ENCODE data around the gene MRPL52.

Gene MRPL52

DNA sequence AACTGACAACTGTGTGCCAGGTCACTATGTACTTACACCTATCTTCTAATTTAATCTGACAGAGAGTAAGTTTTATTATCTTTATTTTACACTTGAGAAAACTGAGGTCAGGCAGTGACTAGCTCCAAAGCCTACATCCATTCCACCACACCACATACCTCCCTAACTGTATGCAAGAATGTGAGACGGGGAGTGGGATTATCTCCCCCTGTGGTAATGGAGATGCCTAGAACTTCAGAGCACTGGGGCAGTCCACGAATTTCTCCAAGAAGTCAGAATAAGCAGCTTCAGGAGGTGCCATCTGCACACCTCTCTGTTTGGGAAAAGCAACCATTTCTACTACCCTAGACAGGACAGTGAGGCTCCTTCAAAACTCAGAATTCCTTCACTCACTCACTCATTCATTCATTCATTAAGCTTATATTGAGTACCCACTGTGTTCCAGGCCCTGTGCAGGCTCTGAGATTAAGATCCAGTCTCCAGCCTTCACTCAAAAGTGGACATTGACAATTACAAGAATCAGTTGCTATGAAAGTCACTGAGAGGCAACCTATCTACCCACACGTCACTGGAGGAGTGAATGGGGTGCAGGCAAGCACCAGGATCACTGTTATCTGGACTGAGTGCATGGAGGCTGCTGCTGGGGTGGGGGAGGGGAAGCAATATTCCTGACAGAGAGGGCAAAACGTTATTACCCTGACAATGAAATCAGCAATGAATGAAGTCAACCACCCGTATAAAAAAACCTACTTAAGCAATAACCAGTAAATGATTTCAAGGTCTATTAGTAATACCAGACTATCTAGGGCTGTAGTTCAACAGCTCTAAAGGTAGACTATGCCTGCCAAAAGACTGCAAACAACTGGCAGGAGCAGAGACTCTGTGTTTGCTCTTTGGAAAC lies 32.4 kb upstream of the MRPL52 start:
- TF ChIP-seq, protein P1, sequence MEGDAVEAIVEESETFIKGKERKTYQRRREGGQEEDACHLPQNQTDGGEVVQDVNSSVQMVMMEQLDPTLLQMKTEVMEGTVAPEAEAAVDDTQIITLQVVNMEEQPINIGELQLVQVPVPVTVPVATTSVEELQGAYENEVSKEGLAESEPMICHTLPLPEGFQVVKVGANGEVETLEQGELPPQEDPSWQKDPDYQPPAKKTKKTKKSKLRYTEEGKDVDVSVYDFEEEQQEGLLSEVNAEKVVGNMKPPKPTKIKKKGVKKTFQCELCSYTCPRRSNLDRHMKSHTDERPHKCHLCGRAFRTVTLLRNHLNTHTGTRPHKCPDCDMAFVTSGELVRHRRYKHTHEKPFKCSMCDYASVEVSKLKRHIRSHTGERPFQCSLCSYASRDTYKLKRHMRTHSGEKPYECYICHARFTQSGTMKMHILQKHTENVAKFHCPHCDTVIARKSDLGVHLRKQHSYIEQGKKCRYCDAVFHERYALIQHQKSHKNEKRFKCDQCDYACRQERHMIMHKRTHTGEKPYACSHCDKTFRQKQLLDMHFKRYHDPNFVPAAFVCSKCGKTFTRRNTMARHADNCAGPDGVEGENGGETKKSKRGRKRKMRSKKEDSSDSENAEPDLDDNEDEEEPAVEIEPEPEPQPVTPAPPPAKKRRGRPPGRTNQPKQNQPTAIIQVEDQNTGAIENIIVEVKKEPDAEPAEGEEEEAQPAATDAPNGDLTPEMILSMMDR (IDR thresholded peaks at IDR 0.05; ENCODE audit: low read depth, low read length), result no peak
- Histone ChIP-seq H3K9me3 (ENCODE audit: severe bottlenecking) (no peaks in the 10 kb centered on the region), H3K36me3 (no peaks in the 10 kb centered on the region), H3K27me3 (ENCODE audit: insufficient read depth, low read depth, severe bottlenecking) (peaks cover 11% of the 10 kb centered on the region), H3K4me3 (ENCODE audit: low read depth, low read length) (no peak overlapping the region), H3K27ac (no peak overlapping the region)
- DNase-seq, result no peak

DNA sequence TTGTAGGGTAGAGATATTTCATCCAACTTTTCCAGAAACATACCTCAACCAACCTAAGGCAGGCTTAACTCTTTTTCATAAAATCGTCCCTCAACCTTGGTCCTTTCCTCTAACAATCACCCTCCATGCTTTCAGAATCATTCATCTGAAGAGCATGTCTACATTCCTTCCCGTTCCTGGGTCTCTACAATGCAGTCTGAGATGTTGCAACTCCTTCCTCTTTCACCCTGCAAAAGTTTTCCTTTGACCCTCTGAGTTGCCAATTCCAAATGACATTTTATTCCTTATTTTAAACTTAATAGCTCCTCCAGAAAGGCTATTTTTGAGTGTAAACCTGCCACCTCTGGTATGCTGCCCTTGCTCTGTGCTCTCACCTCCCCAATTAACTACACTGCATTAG lies 31.2 kb upstream of the MRPL52 start:
- DNase-seq, result no peak
- H3K4me3 ChIP-seq (ENCODE audit: low read depth, low read length), result no peak overlapping the region
- H3K9me3 ChIP-seq (ENCODE audit: severe bottlenecking), result no peaks in the 10 kb centered on the region
- H3K36me3 ChIP-seq, result no peaks in the 10 kb centered on the region
- TF ChIP-seq, protein P1 (IDR thresholded peaks at IDR 0.05; ENCODE audit: low read depth, low read length), result no peak
- H3K27me3 ChIP-seq (ENCODE audit: insufficient read depth, low read depth, severe bottlenecking), result peaks cover 11% of the 10 kb centered on the region
- H3K27ac ChIP-seq, result no peak overlapping the region

DNA sequence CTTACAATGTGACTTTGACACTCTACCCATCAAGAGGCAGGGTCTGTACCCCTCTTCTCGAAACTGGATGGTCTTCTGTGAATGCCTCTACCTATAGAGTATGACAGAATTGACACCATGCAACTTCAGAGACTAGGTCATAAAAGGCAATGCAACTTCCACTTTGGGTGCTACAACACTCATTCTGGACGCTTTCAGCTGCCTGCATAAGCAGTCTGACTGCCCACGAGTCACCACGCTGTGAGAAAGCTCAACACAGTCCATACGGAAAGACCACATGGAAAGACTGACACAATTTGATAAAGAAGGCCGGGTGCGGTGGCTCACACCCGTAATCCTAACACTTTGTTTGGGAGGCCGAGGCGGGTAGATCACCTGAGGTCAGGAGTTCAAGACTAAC lies 29.3 kb upstream of the MRPL52 start:
- Histone ChIP-seq H3K27me3 (ENCODE audit: insufficient read depth, low read depth, severe bottlenecking) (peaks cover 11% of the 10 kb centered on the region), H3K4me3 (ENCODE audit: low read depth, low read length) (no peak overlapping the region), H3K9me3 (ENCODE audit: severe bottlenecking) (peaks cover 2% of the 10 kb centered on the region), H3K27ac (no peak overlapping the region), H3K36me3 (no peaks in the 10 kb centered on the region)
- TF ChIP-seq, protein P1 (IDR thresholded peaks at IDR 0.05; ENCODE audit: low read depth, low read length), result no peak
- DNase-seq, result no peak

DNA sequence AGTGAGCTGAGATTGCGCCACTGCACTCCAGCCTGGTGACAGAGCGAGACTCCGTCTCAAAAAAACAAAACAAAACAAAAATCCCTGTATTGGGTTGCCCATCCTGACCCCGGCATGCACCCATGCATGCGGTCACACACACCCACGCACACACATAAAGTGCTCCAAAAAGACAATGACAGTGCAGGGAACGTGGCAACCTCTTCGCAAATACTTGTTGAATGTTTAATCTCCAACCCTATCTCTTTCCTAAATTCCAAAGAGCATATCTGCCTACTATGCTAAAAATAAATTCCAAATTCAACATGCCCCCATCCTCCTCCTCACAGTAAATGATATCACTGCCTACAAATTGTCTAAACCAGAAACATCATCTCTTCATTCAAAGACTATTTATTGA lies 28.0 kb upstream of the MRPL52 start:
- no peak overlapping the region for H3K27ac ChIP-seq
- H3K9me3 ChIP-seq (ENCODE audit: severe bottlenecking), result peaks cover 3% of the 10 kb centered on the region
- TF ChIP-seq, protein P1 (IDR thresholded peaks at IDR 0.05; ENCODE audit: low read depth, low read length), result no peak
- no peak for DNase-seq
- no peaks in the 10 kb centered on the region for H3K36me3 ChIP-seq
- H3K4me3 ChIP-seq (ENCODE audit: low read depth, low read length), result no peak overlapping the region
- peaks cover 7% of the 10 kb centered on the region for H3K27me3 ChIP-seq (ENCODE audit: insufficient read depth, low read depth, severe bottlenecking)

DNA sequence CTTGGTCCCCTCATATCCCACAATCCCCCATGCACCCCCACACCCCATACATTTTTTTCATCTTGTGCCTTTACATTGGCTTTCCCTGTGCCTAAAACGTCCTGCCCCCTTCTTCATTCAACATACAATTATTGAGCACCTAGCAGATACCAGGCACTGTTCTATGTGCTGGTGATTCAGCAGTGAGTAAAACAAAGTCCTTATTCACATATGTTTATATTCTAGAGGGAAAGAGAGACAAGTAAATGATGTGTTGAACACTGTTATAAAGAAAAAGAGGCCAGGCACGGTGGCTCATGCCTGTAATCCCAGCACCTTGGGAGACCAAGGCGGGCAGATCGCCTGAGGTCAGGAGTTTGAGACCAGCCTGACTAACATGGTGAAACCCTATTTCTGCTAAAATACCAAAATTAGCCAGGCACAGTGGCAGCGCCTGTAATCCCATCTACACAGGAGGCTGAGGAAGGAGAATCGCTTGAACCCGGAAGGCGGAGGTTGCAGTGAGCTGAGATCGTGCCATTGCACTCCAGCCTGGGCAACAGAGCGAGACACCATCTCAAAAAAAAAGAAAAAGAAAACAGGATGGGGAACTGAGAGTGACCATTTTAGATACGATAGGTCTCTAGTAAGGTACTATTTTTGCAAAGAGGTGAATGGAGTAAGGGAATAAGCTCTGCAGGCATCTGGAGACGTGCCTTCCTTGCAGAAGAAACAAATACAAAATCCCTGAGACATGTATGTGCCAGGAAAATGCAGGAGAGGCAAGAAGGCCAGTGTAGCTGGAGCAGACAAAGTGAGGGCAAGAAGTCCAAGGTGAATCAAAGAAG lies 26.6 kb upstream of the MRPL52 start:
- no peak for DNase-seq
- Histone ChIP-seq H3K27me3 (ENCODE audit: insufficient read depth, low read depth, severe bottlenecking) (peaks cover 5% of the 10 kb centered on the region), H3K36me3 (no peaks in the 10 kb centered on the region), H3K9me3 (ENCODE audit: severe bottlenecking) (peaks cover 3% of the 10 kb centered on the region), H3K4me3 (ENCODE audit: low read depth, low read length) (no peak overlapping the region), H3K27ac (no peak overlapping the region)
- TF ChIP-seq, protein P1 (IDR thresholded peaks at IDR 0.05; ENCODE audit: low read depth, low read length), result no peak
